ENCODE measurements around the gene PTPN4. TPM values are rescaled to one million over a fixed set of nuclear protein-coding genes. Genes with fewer than 3 reads are reported as not detected.

PTPN4 gene
- total and polyA plus RNA-seq, 2 of the 13 experiments (the other 11 are each of a cell fraction or from before 2014, with no cell fraction given) = 20.3 to 34.6 TPM

GRCh38 chr2:119715409-119716283, 44.1 kb upstream of the PTPN4 start (continued):
- no peak for TF ChIP-seq ZNF142 (CRISPR knock-in tag; IDR thresholded peaks at IDR 0.05)
- no peak for TF ChIP-seq AHDC1 (CRISPR knock-in tag; IDR thresholded peaks at IDR 0.05; ENCODE audit: borderline replicate concordance)
- TF ChIP-seq ARNT (IDR thresholded peaks at IDR 0.05) = no peak
- TF ChIP-seq ZNF280B (CRISPR knock-in tag; IDR thresholded peaks at IDR 0.05; ENCODE audit: borderline replicate concordance) = no peak; the same call in 1 of the 2 replicates
- TF ChIP-seq NCOA5 (CRISPR knock-in tag; IDR thresholded peaks at IDR 0.05) = no peak
- no peak for TF ChIP-seq IRF2 (CRISPR knock-in tag; IDR thresholded peaks at IDR 0.05)
- no peak for TF ChIP-seq ZNF234 (CRISPR knock-in tag; conservative IDR thresholded peaks at IDR 0.05)
- no peak for TF ChIP-seq ZNF205 (CRISPR knock-in tag; IDR thresholded peaks at IDR 0.05)
- TF ChIP-seq ZNF781 (CRISPR knock-in tag; IDR thresholded peaks at IDR 0.05; ENCODE audit: borderline replicate concordance, not compliant biosample characterization) = no peak
- TF ChIP-seq RNF2 (conservative IDR thresholded peaks at IDR 0.05; ENCODE audit: low read depth) = no peak
- TF ChIP-seq ZSCAN5A (CRISPR knock-in tag; IDR thresholded peaks at IDR 0.05; ENCODE audit: borderline replicate concordance) = no peak
- no peak for TF ChIP-seq ZNF598 (CRISPR knock-in tag; IDR thresholded peaks at IDR 0.05; ENCODE audit: borderline replicate concordance)
- TF ChIP-seq HNRNPL (IDR thresholded peaks at IDR 0.05; ENCODE audit: low read depth, low read length) = peak; percentile 73; the same call in 1 of the 2 replicates

Measured in HepG2 (cell line).